Retinal pigment epithelial cell (primary cell): ENCODE measurements around the gene LRRC53.

Experiments used
- DNase-seq: peaks from one replicate; pipeline ENCODE4 v3.0.0-alpha.2; 2010; ENCODE audit warnings: low read depth
- H3K4me3 ChIP-seq: 2 replicates; pipeline ENCODE4 v1.5.1; 2011; ENCODE audit warnings: mild to moderate bottlenecking, low read length, control low read depth, moderate library complexity
- TF ChIP-seq, protein P1 (sequence below): conservative IDR thresholded peaks from 2 replicates; pipeline ENCODE4 v1.5.1; 2011; ENCODE audit warnings: low read depth, low read length, control low read depth, inconsistent platforms

LRRC53 gene

GRCh38 chr1:74478979-74479378 is 33.4 kb downstream of the LRRC53 start:
- H3K4me3 ChIP-seq, result no peak overlapping the region
- no peak for DNase-seq
- TF ChIP-seq, protein P1, sequence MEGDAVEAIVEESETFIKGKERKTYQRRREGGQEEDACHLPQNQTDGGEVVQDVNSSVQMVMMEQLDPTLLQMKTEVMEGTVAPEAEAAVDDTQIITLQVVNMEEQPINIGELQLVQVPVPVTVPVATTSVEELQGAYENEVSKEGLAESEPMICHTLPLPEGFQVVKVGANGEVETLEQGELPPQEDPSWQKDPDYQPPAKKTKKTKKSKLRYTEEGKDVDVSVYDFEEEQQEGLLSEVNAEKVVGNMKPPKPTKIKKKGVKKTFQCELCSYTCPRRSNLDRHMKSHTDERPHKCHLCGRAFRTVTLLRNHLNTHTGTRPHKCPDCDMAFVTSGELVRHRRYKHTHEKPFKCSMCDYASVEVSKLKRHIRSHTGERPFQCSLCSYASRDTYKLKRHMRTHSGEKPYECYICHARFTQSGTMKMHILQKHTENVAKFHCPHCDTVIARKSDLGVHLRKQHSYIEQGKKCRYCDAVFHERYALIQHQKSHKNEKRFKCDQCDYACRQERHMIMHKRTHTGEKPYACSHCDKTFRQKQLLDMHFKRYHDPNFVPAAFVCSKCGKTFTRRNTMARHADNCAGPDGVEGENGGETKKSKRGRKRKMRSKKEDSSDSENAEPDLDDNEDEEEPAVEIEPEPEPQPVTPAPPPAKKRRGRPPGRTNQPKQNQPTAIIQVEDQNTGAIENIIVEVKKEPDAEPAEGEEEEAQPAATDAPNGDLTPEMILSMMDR, result no peak

- DNase-seq, result no peak
- TF ChIP-seq, protein P1, result no peak
Measured at GRCh38 chr1:74474585-74474984, 37.8 kb downstream of the LRRC53 start.

DNA sequence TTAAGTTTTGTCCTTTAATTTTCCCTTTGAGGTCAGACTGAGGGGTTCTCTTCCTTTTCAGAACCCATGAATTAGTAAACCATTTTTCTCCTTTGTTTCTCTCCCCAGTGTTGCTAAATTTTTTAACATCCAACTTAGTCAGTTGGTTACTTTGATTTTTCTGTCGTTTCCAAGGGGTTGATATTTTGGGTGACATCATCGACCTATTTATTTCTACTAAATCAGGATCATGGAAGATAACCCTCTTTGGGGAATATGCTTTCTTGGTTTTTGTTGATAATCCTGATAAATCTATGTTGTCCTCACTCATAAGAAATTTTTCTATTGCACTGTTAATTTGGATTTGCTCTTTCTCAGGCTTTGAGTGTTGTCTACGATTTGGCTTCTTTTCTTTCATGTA is 40.9 kb downstream of the LRRC53 start:
- no peak for DNase-seq
- H3K4me3 ChIP-seq, result no peak overlapping the region
- TF ChIP-seq, protein P1, result no peak

More at GRCh38 chr1:74474585-74474984, 37.8 kb downstream of the LRRC53 start:
- H3K4me3 ChIP-seq, result no peak overlapping the region

GRCh38 chr1:74470936-74471335 is 41.5 kb downstream of the LRRC53 start:
- no peak overlapping the region for H3K4me3 ChIP-seq
- no peak for DNase-seq
- TF ChIP-seq, protein P1, result no peak

DNA sequence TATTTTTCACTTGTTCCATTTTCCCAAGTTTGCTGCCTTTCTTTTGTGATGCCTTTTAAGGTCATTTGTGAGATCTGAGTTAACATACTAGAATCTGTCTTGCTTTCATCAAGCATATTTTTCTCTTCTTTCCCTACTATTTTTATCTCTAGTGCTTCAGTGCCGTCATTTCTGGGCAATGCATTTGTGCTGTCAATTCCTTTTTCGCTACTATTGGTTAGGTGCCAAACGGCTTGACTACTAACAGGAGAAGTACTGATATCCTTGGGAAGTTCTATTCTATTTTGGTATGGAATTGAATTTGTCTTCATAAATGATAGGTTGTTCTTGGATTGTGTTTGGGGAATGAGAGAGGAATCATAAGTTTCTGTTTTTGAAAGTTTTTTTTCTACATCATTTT is 42.2 kb downstream of the LRRC53 start:
- no peak for DNase-seq
- TF ChIP-seq, protein P1, result no peak
- H3K4me3 ChIP-seq, result no peak overlapping the region

DNA sequence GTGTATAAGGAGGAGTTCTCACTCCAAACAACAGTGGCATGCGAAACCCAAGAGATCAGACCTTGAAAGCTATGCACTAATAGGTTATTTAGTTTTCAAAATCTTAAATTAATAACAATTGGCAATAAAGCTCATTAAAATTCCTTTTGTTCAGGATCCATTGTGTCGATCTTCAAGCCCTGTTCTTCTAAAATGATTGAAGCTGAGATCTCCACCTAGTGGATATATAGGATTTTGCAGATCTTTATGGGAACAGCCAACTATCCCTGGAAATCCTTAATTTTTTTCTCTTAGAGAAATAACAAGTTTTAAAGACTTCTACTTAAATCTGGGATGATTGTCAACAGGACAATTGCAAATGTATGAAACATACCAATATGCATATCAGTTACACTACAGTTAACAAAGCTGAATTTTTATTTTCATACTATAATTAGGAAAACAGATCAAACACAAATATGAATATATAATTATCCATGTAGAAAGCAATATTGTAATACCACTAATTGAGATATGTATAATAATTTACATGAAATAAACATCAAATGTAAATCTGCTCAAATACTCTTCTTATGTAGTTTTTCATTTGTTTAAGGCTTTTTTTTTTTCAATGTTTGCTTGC is 43.3 kb downstream of the LRRC53 start:
- no peak overlapping the region for H3K4me3 ChIP-seq
- DNase-seq, result no peak
- TF ChIP-seq, protein P1, result peak; percentile 63

- TF ChIP-seq, protein P1, result no peak
- DNase-seq, result no peak
- no peak overlapping the region for H3K4me3 ChIP-seq
Measured at GRCh38 chr1:74467786-74468377, 44.5 kb downstream of the LRRC53 start.
